ENCODE results near the gene CYTL1. TPM values are rescaled to one million over a fixed set of nuclear protein-coding genes. Genes with fewer than 3 reads are reported as not detected.

Gene CYTL1
- total and polyA plus RNA-seq, 2 experiments from 2014 or later = 0.57 to 1.8 TPM

DNA sequence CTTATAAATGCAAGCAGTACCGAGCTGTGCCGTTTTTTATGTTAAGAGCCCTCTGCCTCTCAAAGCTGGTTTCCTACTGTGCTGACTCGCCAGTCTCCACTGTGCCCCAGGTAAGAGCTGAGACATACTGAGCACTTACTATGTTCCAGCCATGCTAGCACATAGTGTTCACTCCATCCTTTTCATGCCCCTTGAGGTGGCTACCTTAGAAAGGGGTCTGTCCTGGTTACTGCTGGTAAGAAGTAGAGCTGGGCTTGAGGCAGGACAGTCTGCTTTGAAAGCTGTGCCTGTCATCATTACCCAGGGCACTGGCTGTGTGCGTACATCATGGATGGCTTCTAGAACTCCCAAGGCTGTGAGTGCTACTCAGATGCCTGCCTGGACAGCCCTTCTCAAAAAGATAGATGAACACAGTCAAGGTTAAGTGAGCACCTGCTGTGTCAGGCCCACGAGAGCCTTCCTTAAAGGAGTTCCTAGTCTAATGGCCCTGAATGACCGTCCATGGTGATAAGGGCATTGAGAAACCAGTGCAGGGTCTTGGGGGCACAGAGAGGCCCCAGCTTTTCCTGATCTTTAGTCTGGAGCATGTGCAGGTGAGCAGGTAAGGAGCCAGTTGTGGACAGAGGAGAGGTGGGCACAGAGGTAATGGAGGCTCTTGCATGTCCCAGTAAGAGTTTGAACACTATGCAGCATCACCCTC is 33.6 kb upstream of the CYTL1 start:
- Histone ChIP-seq H3K36me3 (no peaks in the 10 kb centered on the region), H3K9me3 (ENCODE audit: low read depth) (no peaks in the 10 kb centered on the region), H3K4me3 (no peak overlapping the region), H3K27ac (no peak overlapping the region), H3K4me1 (ENCODE audit: low read depth) (peaks cover 4% of the 10 kb centered on the region), H3K27me3 (peaks cover 45% of the 10 kb centered on the region)
- TF ChIP-seq, protein P1, sequence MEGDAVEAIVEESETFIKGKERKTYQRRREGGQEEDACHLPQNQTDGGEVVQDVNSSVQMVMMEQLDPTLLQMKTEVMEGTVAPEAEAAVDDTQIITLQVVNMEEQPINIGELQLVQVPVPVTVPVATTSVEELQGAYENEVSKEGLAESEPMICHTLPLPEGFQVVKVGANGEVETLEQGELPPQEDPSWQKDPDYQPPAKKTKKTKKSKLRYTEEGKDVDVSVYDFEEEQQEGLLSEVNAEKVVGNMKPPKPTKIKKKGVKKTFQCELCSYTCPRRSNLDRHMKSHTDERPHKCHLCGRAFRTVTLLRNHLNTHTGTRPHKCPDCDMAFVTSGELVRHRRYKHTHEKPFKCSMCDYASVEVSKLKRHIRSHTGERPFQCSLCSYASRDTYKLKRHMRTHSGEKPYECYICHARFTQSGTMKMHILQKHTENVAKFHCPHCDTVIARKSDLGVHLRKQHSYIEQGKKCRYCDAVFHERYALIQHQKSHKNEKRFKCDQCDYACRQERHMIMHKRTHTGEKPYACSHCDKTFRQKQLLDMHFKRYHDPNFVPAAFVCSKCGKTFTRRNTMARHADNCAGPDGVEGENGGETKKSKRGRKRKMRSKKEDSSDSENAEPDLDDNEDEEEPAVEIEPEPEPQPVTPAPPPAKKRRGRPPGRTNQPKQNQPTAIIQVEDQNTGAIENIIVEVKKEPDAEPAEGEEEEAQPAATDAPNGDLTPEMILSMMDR (IDR thresholded peaks at IDR 0.05; ENCODE audit: low read depth, low read length) = no peak
- DNase-seq (ENCODE audit: low read depth in 1 of 2, low spot score in 1 of 2) = no peak

DNA sequence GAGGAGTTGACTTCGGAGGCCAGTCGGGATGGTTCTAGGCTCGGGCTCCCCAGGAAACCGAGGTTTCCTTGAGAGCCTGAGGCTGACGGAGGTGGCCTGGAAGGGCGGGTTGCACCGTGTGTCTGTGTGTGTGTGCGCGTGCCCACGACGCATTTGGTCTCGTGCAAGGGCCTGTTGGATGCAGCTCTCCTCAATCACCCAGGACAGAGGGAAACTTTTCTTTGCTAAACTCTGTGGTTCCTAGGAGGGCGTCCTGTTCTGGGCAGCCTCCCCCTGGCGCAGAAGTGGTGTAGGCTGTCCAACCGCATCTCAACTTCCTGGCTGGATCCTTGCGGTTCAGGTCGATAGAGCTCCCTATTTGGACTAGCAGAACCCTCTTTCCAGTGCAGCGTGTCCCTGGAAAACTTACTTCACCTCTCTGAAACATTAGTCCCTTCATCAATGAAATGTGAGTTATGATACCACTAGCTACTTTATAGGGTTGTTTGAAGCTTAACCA is 33.0 kb upstream of the CYTL1 start:
- peaks cover 4% of the 10 kb centered on the region for H3K4me1 ChIP-seq (ENCODE audit: low read depth)
- no peaks in the 10 kb centered on the region for H3K36me3 ChIP-seq
- peak in 1 of 2 donors; percentile 1 for DNase-seq (ENCODE audit: low read depth in 1 of 2, low spot score in 1 of 2)
- H3K27me3 ChIP-seq = peaks cover 45% of the 10 kb centered on the region
- TF ChIP-seq, protein P1 (IDR thresholded peaks at IDR 0.05; ENCODE audit: low read depth, low read length) = no peak
- no peak overlapping the region for H3K4me3 ChIP-seq
- H3K27ac ChIP-seq = no peak overlapping the region
- no peaks in the 10 kb centered on the region for H3K9me3 ChIP-seq (ENCODE audit: low read depth)

DNA sequence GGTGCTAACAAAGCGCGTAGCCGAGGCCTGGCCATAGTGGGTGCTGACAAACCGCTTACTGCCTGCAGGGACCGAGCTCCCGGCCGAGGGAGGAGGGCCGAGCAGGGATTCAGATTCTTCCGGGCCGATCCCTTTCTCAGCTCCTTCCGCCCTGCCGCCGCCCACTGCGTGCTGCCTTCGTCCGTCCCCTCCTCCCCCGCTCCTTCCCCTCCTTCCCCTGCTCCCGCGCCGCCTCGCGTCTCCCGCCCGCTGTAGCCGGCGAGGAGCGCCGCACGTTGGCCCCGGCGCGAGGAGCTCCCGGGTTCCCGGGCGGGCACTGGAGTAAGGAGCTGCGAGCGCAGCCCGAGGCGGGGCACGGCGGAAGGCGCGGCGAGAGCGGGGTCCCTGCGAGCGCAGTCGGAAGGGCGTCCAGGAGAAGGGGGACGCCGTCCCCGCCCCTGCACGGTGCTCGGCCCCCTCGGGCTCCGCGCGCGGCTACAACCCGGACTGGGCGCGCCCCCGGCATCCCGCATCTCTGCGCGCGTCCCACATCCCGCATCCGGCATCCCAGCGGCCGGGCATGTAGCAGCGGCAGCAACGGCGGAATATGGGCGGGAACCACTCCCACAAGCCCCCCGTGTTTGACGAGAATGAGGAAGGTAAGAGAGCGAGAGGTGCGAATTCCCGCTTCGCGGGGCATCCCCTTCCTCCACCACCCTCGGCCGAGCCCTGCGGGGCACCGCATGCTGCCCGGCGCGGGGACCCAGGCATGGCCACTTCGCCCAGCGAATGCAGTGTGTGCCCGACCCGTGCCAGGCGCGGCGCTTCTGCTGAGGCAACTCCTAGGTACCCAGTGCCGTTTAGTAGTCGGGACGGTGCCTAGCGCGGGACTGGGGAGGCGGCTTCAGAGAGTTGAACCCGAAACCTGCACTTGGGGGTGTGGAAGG is 32.3 kb upstream of the CYTL1 start, which contains the start of gene STK32B:
TSS of gene STK32B (plus strand) at position 203 of the 926 bp plus-strand sequence.
- H3K9me3 ChIP-seq (ENCODE audit: low read depth) = no peaks in the 10 kb centered on the region
- H3K4me1 ChIP-seq (ENCODE audit: low read depth) = peaks cover 4% of the 10 kb centered on the region
- TF ChIP-seq, protein P1 (IDR thresholded peaks at IDR 0.05; ENCODE audit: low read depth, low read length) = no peak
- H3K4me3 ChIP-seq = peak within 1 kb of the TSS; percentile 40
- H3K36me3 ChIP-seq = no peaks in the 10 kb centered on the region
- H3K27ac ChIP-seq = no peak within 1 kb of the TSS
- peaks cover 45% of the 10 kb centered on the region for H3K27me3 ChIP-seq
- peak; percentile 61 to 84 for DNase-seq (ENCODE audit: low read depth in 1 of 2, low spot score in 1 of 2)

DNA sequence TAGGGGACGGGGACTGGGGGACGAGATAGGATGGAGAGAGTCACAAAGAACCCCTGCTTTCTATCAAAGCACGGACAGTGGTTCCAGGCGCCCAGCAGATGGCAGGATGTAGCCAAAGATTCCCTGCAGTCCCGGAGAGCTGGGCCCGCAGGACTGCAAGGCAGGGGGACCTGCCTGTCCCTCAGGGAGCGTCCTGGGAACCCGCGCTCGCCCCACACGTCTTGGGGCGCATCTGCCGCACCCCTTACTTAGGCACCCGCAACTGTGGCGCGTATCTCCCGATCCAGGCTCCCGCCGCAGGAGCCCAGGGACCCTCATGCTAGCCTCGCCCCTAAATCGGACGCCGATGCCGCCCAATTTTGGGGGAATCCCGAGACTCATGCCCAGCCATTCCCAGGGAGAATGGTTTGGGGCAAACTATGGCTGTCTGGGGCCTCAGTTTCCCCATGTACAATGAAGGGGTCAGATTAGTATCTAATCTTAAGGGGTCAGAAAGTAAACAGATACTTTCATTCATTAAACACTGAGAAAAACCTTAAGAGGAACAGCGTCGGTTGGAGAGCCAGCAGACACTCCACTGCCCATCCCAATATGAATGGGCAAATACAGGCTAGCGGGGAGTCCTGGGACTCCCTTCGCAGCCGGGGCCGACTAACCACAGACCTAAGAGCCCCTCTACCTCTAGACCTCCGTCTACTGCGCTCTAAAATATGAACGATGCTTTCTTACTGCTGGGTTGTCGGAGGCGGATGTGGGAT is 31.4 kb upstream of the CYTL1 start:
- H3K4me1 ChIP-seq (ENCODE audit: low read depth) = peaks cover 4% of the 10 kb centered on the region
- peak; percentile 81 to 83 for DNase-seq (ENCODE audit: low read depth in 1 of 2, low spot score in 1 of 2)

More for the DNA sequence above, 31.4 kb upstream of the CYTL1 start:
- TF ChIP-seq, protein P1 (IDR thresholded peaks at IDR 0.05; ENCODE audit: low read depth, low read length) = peak; percentile 82
- Histone ChIP-seq H3K36me3 (no peaks in the 10 kb centered on the region), H3K9me3 (ENCODE audit: low read depth) (no peaks in the 10 kb centered on the region), H3K27me3 (peaks cover 45% of the 10 kb centered on the region), H3K4me3 (peak overlapping the region; percentile 40), H3K27ac (no peak overlapping the region)

Measured in cardiac muscle cell (in vitro differentiated cells and primary cell).